BE2C (cell line): ENCODE measurements around the gene MYADML2. TPM values are rescaled to one million over a fixed set of nuclear protein-coding genes. Genes with fewer than 3 reads are reported as not detected.

Experiments
- DNase-seq: peaks from one replicate; pipeline ENCODE4 v3.0.0-alpha.2; 2020
- H3K27me3 ChIP-seq: fragments of 250-450 bp; sonication (Bioruptor Pico); 2 replicates; pipeline ENCODE4 v1.5.1; 2020; ENCODE audit warnings: mild to moderate bottlenecking
- H3K36me3 ChIP-seq: fragments of 250-450 bp; sonication (Bioruptor Pico); 2 replicates; pipeline ENCODE4 v1.5.1; 2020; ENCODE audit warnings: mild to moderate bottlenecking
- H3K4me1 ChIP-seq: fragments of 250-450 bp; sonication (Bioruptor Pico); 2 replicates; pipeline ENCODE4 v1.5.1; 2020
- H3K4me3 ChIP-seq: 2 replicates; pipeline ENCODE4 v1.5.1; 2011; ENCODE audit warnings: low read depth, low read length
- H3K9me3 ChIP-seq: fragments of 250-450 bp; sonication (Bioruptor Pico); 2 replicates; pipeline ENCODE4 v1.5.1; 2020
- CTCF ChIP-seq: IDR thresholded peaks from 2 replicates; pipeline ENCODE4 v1.5.1; 2012; ENCODE audit warnings: mild to moderate bottlenecking, low read depth, low read length
- polyA plus RNA-seq: library from polyadenylated mRNA; unstranded; fragments of >200 nt; gene quantifications from one replicate; pipeline ENCODE4 v1.2.1, GENCODE V29; 2012; ENCODE audit warnings: low read depth, missing spikeins; ENCODE audit not compliant: insufficient read length, insufficient read depth

The MYADML2 gene
- 1.8 TPM for polyA plus RNA-seq

DNA sequence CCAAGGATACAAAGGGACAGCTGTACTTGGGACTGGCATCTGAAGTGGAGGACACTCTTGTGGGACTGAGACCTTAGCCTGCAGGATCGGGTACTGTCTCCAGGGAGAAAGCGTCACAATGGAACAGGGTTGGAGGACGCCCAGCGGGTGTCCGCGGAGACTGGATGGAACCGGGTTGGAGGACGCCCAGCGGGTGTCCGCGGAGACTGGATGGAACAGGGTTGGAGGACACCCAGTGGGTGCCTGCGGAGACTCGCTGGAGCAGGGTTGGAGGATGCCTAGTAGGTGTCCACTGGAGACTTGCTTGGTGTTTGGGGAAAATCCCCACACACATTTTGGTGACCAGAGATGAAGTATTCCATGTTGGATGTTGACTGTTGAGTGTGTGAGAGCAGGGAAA, at the start of gene MYADML2:
Gene MYADML2 (minus strand): TSS at position 45 of the 400 bp plus-strand sequence. CDS start 5,492 bp downstream, outside the sequence.
- no peak within 1 kb of the TSS for H3K4me3 ChIP-seq
- no peaks in the 10 kb centered on the region for H3K27me3 ChIP-seq
- no peaks in the 10 kb centered on the region for H3K9me3 ChIP-seq
- no peak for DNase-seq
- no peaks in the 10 kb centered on the region for H3K36me3 ChIP-seq
- H3K4me1 ChIP-seq: no peaks in the 10 kb centered on the region
- TF ChIP-seq CTCF: no peak

DNA sequence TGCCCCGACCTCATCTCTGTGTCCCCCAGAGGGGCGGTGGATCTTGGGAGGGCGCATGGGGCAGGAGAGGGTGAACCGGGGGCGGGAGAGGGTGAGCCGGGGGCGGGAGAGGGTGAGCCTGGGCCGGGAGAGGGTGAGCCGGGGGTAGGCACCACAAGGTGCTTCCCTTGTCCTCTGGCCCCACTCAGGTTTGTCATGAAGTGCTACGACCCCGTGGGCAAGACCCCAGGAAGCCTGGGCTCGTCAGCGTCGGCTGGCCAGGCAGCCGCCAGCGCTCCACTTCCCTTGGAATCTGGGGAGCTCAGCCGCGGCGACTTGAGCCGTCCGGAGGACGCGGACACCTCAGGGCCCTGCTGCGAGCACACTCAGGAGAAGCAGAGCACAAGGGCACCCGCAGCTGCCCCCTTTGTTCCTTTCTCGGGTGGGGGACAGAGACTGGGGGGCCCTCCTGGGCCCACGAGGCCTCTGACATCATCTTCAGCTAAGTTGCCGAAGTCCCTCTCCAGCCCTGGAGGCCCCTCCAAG, 49.3 kb upstream of the MYADML2 start:
- H3K4me3 ChIP-seq: no peak overlapping the region
- H3K36me3 ChIP-seq: no peaks in the 10 kb centered on the region; the same call in 1 of the 2 replicates
- peaks cover 17% of the 10 kb centered on the region for H3K4me1 ChIP-seq
- DNase-seq: no peak
- H3K27me3 ChIP-seq: no peaks in the 10 kb centered on the region
- no peak for TF ChIP-seq CTCF
- H3K9me3 ChIP-seq: no peaks in the 10 kb centered on the region

- no peak overlapping the region for H3K4me3 ChIP-seq
- no peak for TF ChIP-seq CTCF
These were observed 48.6 kb upstream of the MYADML2 start for GRCh38 chr17:81995463-81996231.

DNA sequence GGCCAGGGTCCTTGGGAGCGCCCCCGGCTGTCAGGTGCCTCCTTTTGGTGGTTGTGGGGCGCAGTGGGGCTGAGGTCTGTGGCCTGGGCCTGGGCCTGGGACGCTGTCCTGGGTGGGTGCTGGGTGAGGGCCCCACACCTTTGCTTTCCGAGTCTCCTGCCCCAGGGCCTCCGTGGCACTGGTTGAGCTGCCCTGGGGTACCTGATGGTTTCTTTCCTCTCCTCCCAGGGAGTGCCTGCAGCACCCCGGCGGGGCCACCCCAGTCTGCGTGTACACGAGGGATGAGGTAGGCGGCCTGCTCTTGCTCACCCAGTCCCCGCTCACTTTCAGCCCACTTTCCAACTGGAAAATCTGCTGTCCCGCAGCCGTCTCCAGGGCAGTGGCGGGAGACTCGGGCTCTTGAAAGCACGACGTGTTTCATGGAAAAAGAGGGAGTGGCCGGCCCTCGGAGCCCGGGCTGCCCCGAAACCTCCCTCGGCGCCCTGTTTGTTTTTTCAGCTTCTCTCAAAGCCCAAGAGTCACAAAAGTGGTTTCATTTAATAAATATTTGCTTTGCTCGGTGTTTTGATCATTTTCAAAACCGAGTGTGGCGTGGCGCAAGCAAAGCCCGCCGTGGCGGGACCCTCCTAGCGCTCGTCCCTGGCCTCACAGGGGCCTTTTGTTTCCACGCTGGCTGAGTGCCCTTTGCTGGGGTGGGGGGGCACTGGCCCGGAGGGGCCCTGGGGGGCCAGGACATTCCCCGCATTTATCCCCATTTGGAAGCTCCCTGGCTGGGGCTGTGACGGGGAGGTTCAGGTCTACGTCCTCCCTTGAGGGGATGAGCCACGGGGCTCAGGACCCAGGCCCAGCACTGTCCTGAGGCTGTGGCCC, 47.8 kb upstream of the MYADML2 start:
- TF ChIP-seq CTCF: no peak
- no peak for DNase-seq
- Histone ChIP-seq H3K27me3 (no peaks in the 10 kb centered on the region), H3K36me3 (no peaks in the 10 kb centered on the region; the same call in none of the 2 replicates), H3K4me3 (no peak overlapping the region), H3K9me3 (no peaks in the 10 kb centered on the region), H3K4me1 (peaks cover 23% of the 10 kb centered on the region)

More at GRCh38 chr17:81995463-81996231, 48.6 kb upstream of the MYADML2 start:
- H3K27me3 ChIP-seq: no peaks in the 10 kb centered on the region
- H3K4me1 ChIP-seq: peaks cover 23% of the 10 kb centered on the region
- peak; percentile 10 for DNase-seq
- H3K9me3 ChIP-seq: no peaks in the 10 kb centered on the region
- no peaks in the 10 kb centered on the region; the same call in none of the 2 replicates for H3K36me3 ChIP-seq

- Histone ChIP-seq H3K36me3 (no peaks in the 10 kb centered on the region; the same call in none of the 2 replicates), H3K4me3 (no peak overlapping the region), H3K9me3 (no peaks in the 10 kb centered on the region), H3K27me3 (no peaks in the 10 kb centered on the region), H3K4me1 (peaks cover 23% of the 10 kb centered on the region)
- DNase-seq: no peak
- no peak for TF ChIP-seq CTCF
These were observed 46.9 kb upstream of the MYADML2 start for GRCh38 chr17:81993729-81994592.
